ENCODE measurements around the gene ARHGAP42.
"Not testable (repeated sequence)": the region's sequence is repeated elsewhere in the genome, so short reads cannot be mapped to it uniquely, and the experiment has no call there.

The ARHGAP42 gene

DNA sequence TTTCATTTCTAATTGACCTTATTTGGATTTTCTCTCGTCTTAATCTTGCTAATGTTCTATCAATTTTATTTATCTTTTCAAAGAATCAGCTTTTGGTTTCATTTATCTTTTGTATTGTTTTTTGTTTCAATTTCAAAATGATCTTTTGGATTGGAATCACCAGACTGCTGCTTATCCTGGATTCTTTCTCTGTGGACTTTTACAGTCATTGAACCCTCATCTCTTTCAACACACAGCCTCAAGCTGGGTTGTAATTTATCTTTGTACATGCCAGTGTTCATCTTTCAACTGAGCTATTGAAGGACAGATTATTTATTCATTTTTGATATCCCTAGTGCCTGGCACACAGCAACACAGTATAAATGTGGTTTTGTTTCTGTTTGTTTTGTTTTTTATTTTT, 195.9 kb downstream of the ARHGAP42 start:
- no peak for DNase-seq

DNA sequence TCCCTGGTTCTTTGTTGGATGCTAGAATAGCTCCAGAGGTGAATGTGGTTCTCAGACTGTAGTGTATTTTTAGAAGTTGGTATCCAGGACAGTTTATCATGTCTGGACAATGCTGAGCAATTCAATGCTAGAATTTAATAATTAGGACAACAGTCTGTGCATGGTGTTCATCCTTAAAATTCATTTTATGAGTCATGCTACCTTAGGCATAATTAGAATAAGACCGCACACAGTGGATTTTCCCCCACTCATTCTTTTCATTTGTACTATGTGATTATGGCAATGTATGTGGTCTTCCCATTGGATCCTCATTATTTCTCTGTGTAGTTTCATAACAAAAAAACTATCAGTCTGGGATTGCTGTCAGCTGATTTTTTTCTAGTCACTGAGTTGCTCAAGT, 196.7 kb downstream of the ARHGAP42 start:
- DNase-seq = no peak

DNA sequence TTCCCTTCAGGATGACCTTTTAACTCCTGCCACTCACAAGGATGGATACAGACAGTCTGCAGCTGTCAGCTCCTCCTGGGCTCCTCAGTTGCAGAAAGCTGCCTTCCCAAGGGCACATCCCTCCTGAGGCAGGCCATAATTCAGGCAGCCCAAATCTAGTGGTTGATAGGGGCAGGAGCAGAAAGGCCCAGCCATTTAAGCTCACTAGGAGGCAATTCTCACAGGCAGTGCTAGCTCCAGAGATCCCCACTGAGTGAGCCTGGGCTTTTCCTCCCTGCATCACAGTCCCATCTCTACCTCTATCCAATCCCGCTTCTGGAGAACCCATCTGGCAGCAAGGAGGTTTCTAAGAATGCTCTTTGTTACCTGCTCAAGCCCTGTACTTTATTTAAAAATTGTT, 200.6 kb downstream of the ARHGAP42 start:
- no peak for DNase-seq

DNA sequence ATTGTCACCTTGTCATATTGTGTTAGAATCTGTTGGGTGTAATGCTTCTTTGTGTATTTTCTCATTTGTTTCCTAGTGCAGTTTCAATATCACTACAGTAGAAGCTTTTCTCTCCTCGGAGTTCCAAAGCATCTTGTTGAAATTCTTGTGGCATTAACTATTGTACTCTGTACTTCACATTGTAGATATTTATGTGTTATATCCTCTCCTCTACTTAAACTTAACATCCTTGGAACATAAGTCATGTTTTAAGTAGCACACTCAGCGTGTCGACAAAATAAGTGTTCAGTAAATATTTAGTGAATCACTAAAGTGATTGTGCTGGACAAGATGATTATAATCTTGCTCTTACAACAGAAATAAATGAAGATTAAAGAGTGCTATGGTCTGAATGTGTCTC, 201.7 kb downstream of the ARHGAP42 start:
- DNase-seq = no peak

DNA sequence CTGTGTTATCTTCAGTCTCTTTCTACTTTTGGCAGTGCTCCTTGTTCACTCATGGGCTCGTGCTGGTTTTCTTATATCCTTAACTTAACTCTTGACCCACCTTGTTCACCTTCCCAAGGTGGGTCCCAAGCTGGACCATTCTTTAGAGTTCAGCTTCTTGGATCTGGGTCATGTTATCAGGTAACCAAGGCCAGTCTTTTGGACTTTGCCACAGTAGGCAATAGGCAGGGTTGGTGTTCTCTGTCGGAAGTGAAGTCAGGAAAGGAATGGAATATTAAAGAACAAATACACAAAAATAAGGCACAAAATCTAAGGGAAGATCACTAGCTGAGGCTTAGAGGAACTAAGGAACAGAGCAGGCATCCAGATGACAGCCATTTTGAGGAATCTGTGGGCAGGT, 202.7 kb downstream of the ARHGAP42 start:
- no peak for DNase-seq

DNA sequence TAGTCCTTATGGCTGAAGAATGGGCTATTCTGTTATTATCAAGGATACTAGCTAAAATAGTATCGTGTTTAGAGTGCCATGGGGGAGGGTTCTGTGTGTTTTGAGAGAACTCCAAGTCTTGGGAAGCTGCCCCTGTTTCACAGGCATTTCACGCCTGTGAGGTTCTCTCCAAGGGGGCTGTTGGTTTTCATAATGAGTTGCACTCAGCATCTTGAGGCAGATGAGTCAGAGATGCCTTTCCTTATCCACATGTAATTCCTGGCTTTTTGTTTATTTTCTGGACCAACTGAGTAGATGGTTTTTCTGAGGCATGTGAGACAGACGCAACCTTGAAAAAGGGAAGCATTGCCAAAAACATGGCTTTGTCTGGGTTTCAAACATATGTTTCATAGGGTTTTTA, 203.7 kb downstream of the ARHGAP42 start:
- peak; percentile 81 for DNase-seq

DNA sequence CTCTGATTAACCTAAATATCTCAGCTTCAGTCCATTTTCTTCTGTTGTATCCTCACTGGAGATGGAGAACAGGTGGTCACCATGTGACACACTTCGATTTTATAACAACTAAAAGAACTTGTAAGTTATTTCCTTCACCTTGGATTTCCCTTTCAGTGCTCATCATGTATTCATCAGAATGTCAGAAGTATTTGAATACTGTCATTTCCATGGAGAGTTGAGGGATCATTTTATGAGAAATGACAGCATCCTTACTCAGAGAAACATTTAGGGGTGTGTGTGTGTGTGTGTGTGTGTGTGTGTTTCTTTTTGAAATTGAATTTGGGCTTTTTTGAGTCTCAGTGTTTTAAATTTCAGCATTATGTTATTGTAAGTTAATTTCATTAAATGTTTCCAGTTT, 205.8 kb downstream of the ARHGAP42 start:
- DNase-seq = no peak

DNA sequence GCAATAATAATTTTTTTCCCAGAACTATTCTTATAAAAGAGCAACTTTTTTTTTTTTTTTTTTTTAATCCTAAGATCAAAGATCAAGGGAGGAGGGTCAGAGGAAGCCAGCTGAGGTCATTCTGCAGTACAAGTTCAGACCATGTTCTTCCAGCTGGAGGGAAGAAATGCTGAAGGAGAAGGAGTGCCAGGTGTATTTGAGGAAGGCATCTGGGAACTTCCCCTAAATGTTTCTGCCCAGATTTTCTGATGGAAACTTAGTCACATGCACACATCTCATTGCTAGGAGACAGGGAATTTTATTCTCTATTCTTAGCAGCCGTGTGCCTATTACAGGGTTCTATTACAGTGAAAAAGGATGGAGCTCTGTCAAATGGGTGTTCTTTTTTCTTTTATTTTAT, 208.4 kb downstream of the ARHGAP42 start:
- no peak for DNase-seq

DNA sequence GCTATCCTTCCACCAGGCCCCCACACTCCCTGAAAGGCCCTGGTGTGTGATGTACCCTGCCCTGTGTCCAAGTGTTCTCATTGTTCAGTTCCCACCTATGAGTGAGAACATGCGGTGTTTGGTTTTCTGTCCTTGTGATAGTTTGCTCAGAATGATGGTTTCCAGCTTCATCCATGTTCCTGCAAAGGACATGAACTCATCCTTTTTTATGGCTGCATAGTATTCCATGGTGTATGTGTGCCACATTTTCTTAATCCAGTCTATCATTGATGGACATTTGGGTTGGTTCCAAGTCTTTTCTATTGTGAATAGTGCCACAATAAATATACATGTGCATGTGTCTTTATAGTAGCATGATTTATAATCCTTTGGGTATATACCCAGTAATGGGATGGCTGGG, 208.9 kb downstream of the ARHGAP42 start:
- DNase-seq = not testable (repeated sequence)

DNA sequence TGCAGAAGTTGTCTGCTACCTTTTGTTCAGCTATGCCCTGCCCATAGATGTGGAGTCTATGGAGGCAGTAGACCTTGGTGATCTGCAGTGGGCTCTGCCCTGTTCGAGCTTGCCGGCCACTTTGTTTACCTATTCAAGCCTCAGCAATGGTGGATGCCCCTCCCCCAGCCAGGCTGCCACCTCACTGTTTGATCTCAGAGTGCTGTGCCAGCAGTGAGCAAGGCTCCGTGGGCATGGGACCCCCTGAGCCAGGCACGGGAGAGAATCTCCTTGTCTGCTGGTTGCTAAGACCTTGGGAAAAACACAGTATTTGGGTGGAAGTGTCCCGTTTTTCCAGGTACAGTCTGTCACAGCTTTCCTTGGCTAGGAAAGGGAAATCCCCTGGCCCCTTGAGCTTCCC, 214.4 kb downstream of the ARHGAP42 start:
- DNase-seq = not testable (repeated sequence)

DNA sequence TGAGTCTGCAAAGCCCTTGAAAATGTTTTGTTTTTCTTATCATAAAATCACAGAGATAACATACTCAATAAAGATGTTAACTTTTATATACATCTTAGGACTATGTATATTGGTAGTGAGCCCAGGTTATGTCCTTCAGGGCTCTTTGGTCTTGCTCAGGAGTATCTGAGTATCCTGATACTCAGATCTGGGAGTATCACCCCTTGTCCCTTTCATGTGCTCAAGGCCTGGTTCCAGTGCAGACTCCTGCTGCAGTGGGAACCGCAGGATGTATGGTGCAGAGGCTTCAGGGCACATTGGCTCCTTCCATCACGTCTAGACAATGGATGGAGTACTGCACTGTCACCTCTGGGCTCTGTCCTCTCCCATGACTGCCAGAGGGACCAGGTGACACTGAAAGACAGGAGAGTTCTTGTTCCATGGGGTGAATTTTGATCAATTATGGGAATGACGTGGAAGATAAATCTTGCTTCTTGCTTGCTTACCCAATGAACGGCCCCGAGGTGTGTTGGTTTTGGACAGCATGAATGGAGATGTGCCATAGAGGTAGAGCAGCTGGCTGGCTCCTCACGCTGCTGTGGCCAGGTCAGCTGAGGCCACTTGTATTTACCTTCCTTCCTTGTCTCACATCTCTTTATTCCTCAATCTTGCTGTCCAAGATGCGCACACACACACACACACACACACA, 215.5 kb downstream of the ARHGAP42 start:
- DNase-seq = no peak

DNA sequence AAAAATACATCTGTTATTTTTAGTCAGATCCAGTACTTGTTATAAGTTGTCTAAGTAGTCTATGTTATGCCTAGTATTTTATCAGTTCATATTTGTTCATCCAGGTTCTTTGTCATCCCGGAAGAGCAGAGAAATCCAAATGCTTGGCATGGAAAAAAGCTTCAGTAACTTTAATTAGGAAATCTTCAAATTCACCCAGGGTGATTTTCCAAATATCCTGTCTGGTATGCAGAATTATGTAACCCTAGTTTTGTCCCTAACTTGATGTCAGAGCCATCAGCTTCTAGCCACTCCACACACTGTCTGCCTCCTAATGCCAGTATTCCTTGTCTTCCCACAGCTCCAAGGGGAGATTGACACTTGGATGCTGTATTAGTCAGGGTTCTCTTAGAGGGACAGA, 216.2 kb downstream of the ARHGAP42 start:
- DNase-seq = no peak

DNA sequence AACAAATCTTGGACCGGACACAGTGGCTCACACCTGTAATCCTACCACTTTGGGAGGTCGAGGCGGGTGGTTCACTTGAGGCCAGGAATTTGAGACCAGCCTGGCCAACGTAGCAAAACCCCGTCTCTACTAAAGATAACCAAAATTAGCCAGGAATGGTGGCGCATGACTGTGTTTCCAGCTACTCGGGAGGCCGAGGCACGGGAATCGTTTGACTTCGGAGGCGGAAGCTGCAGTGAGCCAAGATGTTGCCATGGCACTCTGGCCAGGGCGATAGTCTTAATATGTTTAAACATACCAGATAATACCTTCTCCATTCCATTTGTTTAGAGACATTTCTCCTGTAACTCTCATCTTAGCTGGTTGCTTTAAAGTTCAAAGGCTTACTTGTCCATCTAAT, 218.6 kb downstream of the ARHGAP42 start:
- no peak for DNase-seq

DNA sequence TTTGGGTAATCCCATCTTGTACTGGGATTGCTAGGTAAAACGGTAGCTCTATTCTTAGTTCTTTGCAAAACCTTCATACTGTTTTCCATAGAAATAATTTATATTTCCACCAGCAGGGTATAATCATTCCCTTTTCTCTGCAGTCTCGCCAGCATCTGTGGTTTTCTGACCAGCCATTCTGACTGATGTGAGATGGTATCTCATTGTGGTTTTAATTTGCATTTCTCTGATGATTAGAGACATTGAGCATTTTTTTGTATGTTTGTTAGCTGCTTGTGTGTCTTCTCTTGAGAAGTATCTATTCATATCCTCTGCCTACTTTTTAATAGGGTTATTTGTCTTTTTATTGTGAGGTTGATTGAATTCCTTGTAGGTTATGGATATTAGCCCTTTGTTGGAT, 221.7 kb downstream of the ARHGAP42 start:
- DNase-seq = no peak

DNA sequence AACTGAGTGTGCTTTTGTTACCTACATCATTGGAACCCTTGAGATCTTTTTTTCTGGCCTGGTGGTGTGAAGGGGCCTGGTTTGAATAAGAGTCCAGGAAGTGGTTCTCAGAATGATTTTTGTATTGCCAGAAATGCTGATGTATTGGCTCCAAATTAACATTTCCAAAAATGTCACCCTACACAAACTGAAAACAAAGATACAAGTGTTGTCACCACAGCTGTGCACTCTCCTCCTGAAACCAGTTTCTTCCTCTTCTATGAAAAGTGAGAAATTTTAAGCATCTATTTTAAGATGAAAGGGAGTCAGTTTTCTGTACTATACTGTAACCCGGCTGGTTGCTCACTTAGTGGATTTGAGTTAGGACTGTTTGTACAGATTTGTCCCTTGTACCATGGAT, 223.7 kb downstream of the ARHGAP42 start:
- DNase-seq = no peak

DNA sequence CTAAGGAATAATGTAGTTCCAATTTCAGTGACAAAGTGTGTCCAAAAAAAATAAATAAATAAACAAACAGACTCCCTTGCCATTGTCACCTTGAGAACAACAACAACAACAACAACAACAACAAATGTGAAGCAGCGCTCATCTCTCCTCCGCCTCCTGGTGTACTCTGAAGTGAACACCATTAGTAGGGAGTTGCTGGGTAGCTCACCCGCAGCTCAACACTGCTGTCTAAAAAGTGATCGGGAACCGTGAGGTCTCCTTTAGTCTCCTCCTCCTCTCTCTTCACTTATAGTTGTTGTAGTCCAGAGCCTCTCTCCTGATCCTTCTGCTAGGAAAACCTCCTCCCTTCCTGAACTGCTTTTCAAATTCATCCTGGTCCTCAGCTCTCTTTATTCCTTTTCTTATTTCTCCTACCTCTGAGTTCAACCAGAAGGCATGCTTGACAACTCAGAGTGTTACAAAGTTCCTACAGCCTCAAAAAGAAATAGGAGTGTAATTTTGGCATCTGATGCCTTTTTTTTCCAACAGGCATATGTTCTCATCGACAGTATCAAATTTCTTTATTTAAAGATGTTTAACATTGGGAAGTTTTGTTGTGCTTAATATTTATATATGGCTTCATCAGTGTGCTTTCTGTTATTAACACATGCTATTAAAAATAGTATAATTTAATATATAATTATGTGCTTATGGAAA, 227.5 kb downstream of the ARHGAP42 start:
- DNase-seq = no peak

DNA sequence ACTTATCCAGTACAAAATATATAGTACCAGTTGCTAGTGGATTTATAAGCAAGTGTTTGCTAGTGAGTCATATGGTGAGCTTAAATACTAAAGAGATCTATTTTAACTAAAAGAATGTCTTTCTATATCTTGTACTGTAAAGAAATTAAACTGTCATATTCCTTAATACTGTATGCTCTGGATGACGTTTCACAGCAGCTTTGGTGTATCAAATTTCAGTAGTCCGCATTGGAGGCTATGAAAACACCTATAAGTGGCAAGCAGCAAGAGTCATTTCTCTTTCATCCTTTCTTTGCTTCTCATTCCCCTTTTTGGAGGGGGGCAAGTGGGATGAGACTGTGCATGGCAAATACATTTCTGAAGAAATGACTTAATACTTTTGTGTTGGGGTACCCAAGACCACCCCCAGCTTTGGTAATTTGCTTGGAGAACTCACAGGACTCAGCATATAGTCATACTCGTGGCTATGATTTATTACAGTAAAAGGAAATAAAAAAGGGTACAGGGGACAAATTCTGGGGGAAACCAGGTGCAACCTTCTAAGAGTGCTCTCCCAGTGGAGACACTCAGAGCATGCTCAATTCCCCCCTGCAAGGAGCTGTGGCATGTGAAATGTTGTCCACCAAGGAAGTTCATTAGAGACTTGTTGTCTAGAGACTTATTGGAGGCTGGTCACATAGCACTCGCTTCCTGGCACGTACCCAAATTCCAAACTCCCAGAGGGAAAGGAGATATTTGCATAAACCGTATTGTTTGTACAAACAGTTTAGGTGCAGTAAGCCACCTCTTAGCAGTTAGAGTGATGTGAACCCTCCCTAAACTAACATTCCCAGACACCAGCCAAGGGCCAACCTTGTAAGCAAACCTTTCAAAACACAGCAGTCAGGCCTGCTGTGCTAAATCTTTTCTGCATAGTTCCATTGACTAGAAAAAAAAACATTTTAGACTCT, 231.7 kb downstream of the ARHGAP42 start:
- DNase-seq = peak; percentile 11

DNA sequence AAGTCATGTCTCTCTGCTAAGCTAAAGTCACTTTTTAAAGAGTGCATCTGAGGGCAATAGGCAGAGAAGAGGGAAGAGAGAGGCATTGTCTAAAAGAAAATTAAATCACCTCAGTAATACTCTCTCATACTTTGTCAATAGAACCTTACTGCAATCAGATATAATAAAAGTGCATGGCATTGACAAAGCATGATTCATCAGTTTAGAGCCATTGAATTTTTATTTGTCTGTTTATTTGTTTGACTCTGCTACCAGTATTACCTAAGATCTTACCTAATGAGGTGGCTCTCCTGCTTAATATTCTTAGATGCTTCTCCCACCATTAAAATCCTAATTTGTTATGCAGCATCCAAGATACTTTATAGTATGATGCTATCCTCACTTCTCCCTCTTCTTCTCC, 233.5 kb downstream of the ARHGAP42 start:
- DNase-seq = no peak

DNA sequence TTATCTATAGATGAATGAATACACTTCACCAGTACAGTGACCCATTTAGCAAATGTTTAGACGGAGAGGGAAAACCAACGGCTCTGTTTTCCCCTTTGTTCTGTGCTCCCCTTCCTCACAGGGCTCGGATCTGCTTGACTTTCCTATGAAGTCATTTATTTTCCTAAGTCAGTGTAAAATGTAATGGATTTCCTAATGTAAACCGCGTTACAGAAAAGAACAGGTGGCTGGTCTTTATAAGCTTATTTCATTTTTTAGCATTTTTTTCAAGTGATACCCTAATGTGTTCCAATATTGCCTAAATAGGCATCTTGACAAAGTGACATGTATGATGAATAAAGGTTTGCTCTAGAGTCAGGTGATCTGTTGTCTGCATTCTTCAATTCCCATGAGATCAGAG, 235.0 kb downstream of the ARHGAP42 start:
- no peak for DNase-seq

DNA sequence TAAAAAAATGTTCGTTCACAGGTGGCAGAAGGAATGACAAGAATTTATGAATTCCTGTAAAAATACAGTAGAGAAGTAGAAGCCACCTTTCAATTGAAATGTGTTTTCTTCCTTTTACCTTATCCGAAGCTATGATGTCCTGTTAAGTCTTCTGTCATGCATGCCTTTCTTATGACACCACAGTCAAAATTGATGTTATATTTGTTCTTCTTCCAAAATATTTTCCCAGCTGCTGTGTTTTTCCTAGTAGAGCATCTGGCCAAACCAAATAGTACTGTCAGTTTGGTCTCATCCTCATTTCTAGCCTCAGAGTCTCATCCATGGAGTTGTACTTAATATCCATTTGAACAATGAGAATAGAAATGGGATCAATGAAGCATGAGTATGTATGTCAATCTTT, 236.5 kb downstream of the ARHGAP42 start:
- no peak for DNase-seq

DNA sequence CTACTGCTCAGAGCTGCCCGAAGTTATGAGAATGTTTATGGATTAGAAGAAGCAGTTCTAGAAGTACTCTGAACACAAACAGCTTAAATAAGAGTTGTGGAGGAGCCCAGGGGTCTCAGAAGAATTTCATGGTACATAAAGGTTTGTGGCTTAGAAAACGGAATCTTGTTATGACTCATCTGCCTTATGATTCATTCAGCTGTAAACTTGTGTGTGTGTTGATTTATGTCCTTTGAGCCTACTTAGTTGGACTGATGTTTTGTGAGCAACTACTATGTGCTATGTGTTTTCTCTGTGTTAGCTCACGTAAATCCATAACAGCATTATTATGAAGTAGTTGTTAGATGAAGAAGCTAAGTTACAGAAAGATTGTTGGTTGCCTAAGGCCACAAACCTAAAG, 238.8 kb downstream of the ARHGAP42 start:
- peak; percentile 54 for DNase-seq

DNA sequence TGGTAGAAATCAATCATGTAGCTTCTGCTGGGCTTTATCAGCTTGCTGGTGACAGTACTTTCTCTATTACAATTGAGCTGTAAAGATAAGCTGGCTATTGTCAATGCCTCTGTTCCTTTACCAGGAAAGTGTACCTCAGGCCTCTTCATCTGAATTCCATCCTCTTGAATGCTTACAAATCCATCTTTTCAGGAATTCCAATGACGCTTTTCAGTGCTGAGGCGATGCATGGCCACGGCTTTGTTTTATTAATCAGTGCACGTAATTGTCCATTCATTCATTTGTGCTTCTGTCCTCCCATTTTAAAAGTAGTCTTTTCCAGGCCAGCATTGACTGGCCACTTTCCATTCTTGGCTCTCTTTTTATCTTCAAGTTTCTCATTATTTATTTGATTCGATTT, 240.5 kb downstream of the ARHGAP42 start:
- DNase-seq = no peak

DNA sequence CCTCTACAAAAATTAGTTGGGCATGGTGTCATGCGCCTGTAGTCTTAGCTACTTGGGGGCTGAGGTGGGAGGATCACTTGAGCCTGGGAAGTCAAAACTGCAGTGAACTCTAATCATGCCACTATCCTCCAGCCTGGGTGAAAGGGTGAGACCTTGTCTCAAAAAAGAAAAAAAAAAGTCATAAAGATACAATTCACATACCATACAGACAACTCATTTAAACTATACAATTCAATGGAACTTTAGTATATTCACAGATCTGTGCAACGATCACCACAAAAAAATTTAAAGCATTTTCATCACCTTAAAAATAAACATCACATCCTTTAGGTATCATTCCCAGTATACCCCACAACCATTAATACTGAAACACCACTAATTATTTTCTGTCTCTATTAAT, 241.3 kb downstream of the ARHGAP42 start:
- no peak for DNase-seq

DNA sequence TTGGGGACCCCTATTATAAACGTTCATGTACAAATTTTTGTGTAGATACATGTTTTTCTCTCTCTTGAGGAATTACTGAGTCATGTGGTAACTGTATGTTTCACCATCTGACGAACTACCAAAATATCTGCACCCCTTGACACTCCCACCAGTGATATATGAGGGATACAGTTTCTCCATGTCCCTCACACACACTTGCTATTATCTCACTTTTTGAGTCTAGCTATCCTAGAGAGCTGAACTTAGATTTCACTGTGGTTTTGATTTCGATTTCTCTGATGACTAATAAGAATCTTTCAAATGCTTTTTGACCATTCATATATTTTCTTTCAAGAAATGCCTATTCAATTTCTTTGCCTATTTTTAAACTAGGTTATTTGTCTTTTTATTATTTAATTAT, 242.3 kb downstream of the ARHGAP42 start:
- no peak for DNase-seq
